Activated T-helper 9 cell treated with anti-CD3 and anti-CD28 coated beads, Interleukin-2, amount 50 U/mL, for 16 hours (primary cell): Measurements from ENCODE around the gene IL17A.

Experiments
- DNase-seq: peaks from one replicate; pipeline ENCODE4 v3.0.0-alpha.2; 2020; ENCODE audit warnings: low read depth

Gene IL17A

DNA sequence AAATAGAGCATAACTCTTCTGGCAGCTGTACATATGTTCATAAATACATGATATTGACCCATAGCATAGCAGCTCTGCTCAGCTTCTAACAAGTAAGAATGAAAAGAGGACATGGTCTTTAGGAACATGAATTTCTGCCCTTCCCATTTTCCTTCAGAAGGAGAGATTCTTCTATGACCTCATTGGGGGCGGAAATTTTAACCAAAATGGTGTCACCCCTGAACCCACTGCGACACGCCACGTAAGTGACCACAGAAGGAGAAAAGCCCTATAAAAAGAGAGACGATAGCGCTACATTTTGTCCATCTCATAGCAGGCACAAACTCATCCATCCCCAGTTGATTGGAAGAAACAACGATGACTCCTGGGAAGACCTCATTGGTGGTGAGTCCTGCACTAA is at the start of gene IL17A:
IL17A (plus strand) TSS at position 301 of the 400 bp plus-strand sequence; CDS start at position 358, 57 bp downstream.
- no peak for DNase-seq

GRCh38 chr6:52136934-52137467 is 49.2 kb upstream of the IL17A start:
- DNase-seq = no peak

DNA sequence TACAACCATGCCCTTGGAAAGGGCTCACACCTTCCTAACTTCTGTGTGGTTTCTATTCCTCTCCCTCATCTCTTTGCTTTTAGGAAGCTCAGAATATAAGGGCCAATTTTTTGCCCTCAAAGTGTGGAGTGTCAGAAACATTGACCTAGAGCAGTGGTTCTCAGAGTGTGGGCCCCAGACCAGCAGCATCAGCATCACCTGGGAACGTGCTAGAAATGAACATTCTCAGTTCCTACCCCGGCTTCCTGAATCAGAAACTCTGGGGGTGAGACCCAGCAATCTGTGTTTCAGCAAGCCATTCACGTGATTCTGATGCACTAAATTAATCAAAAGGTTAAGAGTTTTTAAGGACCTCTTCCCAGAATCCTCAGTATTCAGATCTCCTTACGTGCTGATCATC is 47.9 kb upstream of the IL17A start:
- DNase-seq = no peak

GRCh38 chr6:52139985-52140680 is 46.0 kb upstream of the IL17A start:
- DNase-seq = no peak

DNA sequence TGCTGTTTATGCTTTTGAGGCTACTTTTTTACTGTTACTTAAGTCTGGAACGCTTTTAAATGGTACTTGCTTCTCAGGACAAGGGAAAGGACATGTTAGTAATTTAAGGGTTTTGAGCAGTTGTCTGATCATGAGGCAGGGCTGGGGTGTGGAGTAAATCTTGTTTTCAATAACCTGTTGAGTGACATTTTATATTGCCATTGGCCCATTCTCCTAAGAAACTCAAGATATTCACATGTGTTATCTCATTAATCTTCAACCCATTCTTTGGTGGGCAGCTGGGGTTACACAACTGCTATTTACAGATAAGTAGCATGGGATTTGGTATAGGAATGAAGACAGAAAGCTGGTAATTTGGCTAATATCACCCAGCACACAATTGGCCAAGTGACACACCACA is 44.6 kb upstream of the IL17A start:
- no peak for DNase-seq

GRCh38 chr6:52142556-52142955 is 43.6 kb upstream of the IL17A start:
- DNase-seq = no peak

- DNase-seq = no peak
These were observed 42.6 kb upstream of the IL17A start for GRCh38 chr6:52143551-52143950.

DNA sequence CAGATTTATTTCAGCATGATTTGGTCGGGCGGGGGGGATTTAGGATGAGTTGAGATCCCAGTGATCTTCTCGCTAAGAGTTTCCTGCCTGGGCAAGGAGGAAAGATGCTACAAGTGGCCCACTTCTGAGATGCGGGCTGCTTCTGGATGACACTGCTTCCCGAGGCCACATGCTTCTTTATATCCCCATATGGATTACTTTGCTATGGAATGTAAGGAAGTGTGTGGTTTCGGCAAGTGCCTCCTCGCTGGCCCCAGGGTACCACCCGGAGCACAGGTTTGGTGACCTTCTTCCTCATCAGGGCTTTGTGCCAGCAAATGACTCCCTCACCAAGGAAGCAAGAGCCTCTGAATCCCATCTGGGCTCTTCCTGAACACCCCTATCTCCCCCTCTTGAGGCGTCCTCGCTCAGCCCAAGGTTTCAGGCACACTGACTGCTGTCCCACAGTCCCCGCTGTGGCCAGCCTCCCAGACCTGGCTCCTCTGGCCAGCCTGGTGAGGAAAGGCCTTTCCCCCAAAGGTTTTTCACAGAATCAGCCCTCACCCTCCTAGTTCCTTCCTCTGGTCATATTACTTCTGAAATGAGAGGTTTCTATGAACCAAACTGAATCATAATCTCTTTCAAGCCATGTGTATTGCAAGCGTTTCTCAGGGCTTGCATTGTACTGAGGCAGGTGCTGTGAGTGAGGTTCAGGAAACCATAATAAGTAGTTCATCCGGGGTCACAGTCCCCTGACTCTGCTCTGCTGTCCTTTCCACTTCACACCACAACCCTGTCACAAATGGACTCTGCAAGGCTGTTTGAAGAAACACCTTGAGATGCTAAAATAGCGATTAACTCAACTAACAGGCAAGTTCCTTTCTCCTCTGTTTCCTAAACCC is 41.7 kb upstream of the IL17A start:
- DNase-seq = no peak

GRCh38 chr6:52146851-52147445 is 39.2 kb upstream of the IL17A start:
- DNase-seq = no peak

DNA sequence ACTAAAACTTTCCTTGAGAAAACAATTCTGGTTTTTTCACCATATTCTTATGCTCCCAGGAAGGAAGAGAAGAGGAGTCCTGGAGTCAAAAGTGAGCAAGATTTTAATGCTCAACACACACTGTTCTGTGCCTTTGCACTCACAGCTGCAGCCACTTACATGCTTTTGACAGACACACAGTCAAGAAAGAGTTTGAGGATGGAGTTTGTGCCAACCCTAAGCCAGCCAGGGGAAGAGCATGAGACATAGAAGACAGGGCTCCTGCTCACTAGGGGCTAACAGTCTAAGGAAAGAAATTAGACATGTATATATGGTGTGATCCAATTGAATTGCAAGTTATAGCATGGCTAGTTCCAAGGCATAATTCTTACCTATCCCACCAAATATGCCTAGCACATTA is 37.1 kb upstream of the IL17A start:
- no peak for DNase-seq

- no peak for DNase-seq
These were observed 36.2 kb upstream of the IL17A start for GRCh38 chr6:52149949-52150348.

GRCh38 chr6:52152070-52152423 is 34.1 kb upstream of the IL17A start:
- DNase-seq = no peak

- no peak for DNase-seq
These were observed 33.4 kb upstream of the IL17A start for GRCh38 chr6:52152711-52153160.

DNA sequence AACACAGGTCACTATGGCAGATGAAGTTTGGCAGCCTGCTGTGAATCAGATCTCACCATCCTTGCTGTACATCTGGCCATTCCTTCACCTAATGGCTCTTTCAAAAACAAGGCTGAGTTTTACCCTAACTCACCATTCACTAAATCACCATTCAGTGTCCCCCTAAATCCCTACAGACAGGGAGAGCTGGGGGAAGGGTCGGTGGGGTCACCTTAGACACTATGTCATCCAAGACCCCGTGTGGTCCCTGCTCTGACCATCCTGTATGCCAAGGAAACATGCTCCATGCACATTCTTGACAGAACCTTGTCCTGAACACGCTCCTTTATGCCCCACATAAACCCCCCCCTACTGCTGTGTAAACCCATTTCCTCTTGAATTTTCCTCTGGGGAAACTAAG is 31.8 kb upstream of the IL17A start:
- DNase-seq = no peak

GRCh38 chr6:52155791-52156576 is 30.2 kb upstream of the IL17A start:
- DNase-seq = no peak

- DNase-seq = no peak
These were observed 28.8 kb upstream of the IL17A start for GRCh38 chr6:52157301-52157941.

GRCh38 chr6:52160472-52161104 is 25.6 kb upstream of the IL17A start:
- DNase-seq = no peak

- no peak for DNase-seq
These were observed 24.3 kb upstream of the IL17A start for GRCh38 chr6:52161689-52162438.

GRCh38 chr6:52162940-52163908 is 23.0 kb upstream of the IL17A start:
- DNase-seq = no peak
